ENCODE measurements around the gene ST6GAL1.
"Not testable (repeated sequence)": the region's sequence is repeated elsewhere in the genome, so short reads cannot be mapped to it uniquely, and the experiment has no call there.

The ST6GAL1 gene

GRCh38 chr3:186965141-186965879 is 35.0 kb downstream of the ST6GAL1 start:
- Histone ChIP-seq H3K27ac (ENCODE audit: insufficient read depth in 1 of 2, low read depth in 1 of 2, low read length in 2 of 2, poor library complexity in 1 of 2, severe bottlenecking in 2 of 2) (no peak overlapping the region), H3K27me3 (replicated peaks in 2 of 5; ENCODE audit: control insufficient read depth in 4 of 5, insufficient read depth in 5 of 5, low read length in 4 of 5) (no peaks in the 10 kb centered on the region), H3K36me3 (ENCODE audit: control insufficient read depth in 4 of 4, insufficient read depth in 4 of 4, low read length in 3 of 4) (peaks cover 3 to 24% (median 18%) of the 10 kb centered on the region in 4 experiments), H3K4me1 (ENCODE audit: control extremely low read depth in 1 of 4, control insufficient read depth in 4 of 4, insufficient read depth in 4 of 4, low read length in 3 of 4) (peaks cover 0 to 20% (median 14%) of the 10 kb centered on the region in 4 experiments), H3K9me3 (ENCODE audit: control extremely low read depth in 1 of 5, control insufficient read depth in 4 of 5, insufficient read depth in 2 of 5, low read depth in 1 of 5, low read length in 4 of 5) (no peaks in the 10 kb centered on the region), H3K4me3 (ENCODE audit: control insufficient read depth in 1 of 7, extremely low read depth in 1 of 7, insufficient read depth in 4 of 7, low read depth in 2 of 7, low read length in 6 of 7) (no peak overlapping the region)
- ChIA-PET CTCF (interaction anchor here (0.9 to 3.8 kb wide), 3 partner anchors 34 to 392 kb away, joined by 3 to 17 read pairs (median 4); partner anchors contain the start of gene ST6GAL1), POLR2A (no interaction called here)
- DNase-seq: no peak
- 85% methylated on average over 8 of the region's 10 CpGs for WGBS (ENCODE audit: insufficient coverage)

- POLR2A ChIA-PET: no interaction called here
- WGBS (ENCODE audit: insufficient coverage): 94% methylated on average over 6 of the region's 6 CpGs
Observed at GRCh38 chr3:186966406-186966805, 36.1 kb downstream of the ST6GAL1 start.

GRCh38 chr3:186967236-186967635 is 36.9 kb downstream of the ST6GAL1 start:
- POLR2A ChIA-PET; H3K27me3 ChIP-seq (replicated peaks in 2 of 5; ENCODE audit: control insufficient read depth in 4 of 5, insufficient read depth in 5 of 5, low read length in 4 of 5); H3K9me3 ChIP-seq (ENCODE audit: control extremely low read depth in 1 of 5, control insufficient read depth in 4 of 5, insufficient read depth in 2 of 5, low read depth in 1 of 5, low read length in 4 of 5); DNase-seq: not testable (repeated sequence)
- CTCF ChIA-PET: interaction anchor here (1.1 to 3.8 kb wide), 8 partner anchors 10 to 198 kb away, joined by 3 to 17 read pairs (median 6); partner anchors contain the start of gene ST6GAL1
- WGBS (ENCODE audit: insufficient coverage): 93% methylated on average over 6 of the region's 11 CpGs
- Histone ChIP-seq H3K4me1 (ENCODE audit: control extremely low read depth in 1 of 4, control insufficient read depth in 4 of 4, insufficient read depth in 4 of 4, low read length in 3 of 4) (peaks cover 0 to 18% (median 12%) of the 10 kb centered on the region in 4 experiments), H3K36me3 (ENCODE audit: control insufficient read depth in 4 of 4, insufficient read depth in 4 of 4, low read length in 3 of 4) (peaks cover 5 to 28% (median 20%) of the 10 kb centered on the region in 4 experiments), H3K4me3 (ENCODE audit: control insufficient read depth in 1 of 7, extremely low read depth in 1 of 7, insufficient read depth in 4 of 7, low read depth in 2 of 7, low read length in 6 of 7) (peak overlapping the region in 3 of 7 experiments; percentile 6 to 29 (median 28)), H3K27ac (ENCODE audit: insufficient read depth in 1 of 2, low read depth in 1 of 2, low read length in 2 of 2, poor library complexity in 1 of 2, severe bottlenecking in 2 of 2) (peak overlapping the region in 1 of 2 experiments; percentile 55)

More at GRCh38 chr3:186966406-186966805, 36.1 kb downstream of the ST6GAL1 start:
- Histone ChIP-seq H3K9me3 (ENCODE audit: control extremely low read depth in 1 of 5, control insufficient read depth in 4 of 5, insufficient read depth in 2 of 5, low read depth in 1 of 5, low read length in 4 of 5) (no peaks in the 10 kb centered on the region), H3K4me1 (ENCODE audit: control extremely low read depth in 1 of 4, control insufficient read depth in 4 of 4, insufficient read depth in 4 of 4, low read length in 3 of 4) (peaks cover 0 to 18% (median 12%) of the 10 kb centered on the region in 4 experiments), H3K36me3 (ENCODE audit: control insufficient read depth in 4 of 4, insufficient read depth in 4 of 4, low read length in 3 of 4) (peaks cover 3 to 25% (median 18%) of the 10 kb centered on the region in 4 experiments), H3K27me3 (replicated peaks in 2 of 5; ENCODE audit: control insufficient read depth in 4 of 5, insufficient read depth in 5 of 5, low read length in 4 of 5) (no peaks in the 10 kb centered on the region), H3K27ac (ENCODE audit: insufficient read depth in 1 of 2, low read depth in 1 of 2, low read length in 2 of 2, poor library complexity in 1 of 2, severe bottlenecking in 2 of 2) (no peak overlapping the region), H3K4me3 (ENCODE audit: control insufficient read depth in 1 of 7, extremely low read depth in 1 of 7, insufficient read depth in 4 of 7, low read depth in 2 of 7, low read length in 6 of 7) (no peak overlapping the region)
- CTCF ChIA-PET: interaction anchor here (0.9 to 3.8 kb wide), 7 partner anchors 15 to 393 kb away, joined by 3 to 17 read pairs (median 4); partner anchors contain the start of gene ST6GAL1
- DNase-seq: no peak

GRCh38 chr3:186967686-186968085 is 37.4 kb downstream of the ST6GAL1 start:
- POLR2A ChIA-PET: interaction anchor here (0.6 kb wide), 1 partner anchor 21 kb away, joined by 3 read pairs; no protein-coding TSS in a partner anchor

GRCh38 chr3:186969607-186970006 is 39.3 kb downstream of the ST6GAL1 start:
- DNase-seq: no peak
- Histone ChIP-seq H3K9me3 (ENCODE audit: control extremely low read depth in 1 of 5, control insufficient read depth in 4 of 5, insufficient read depth in 2 of 5, low read depth in 1 of 5, low read length in 4 of 5) (no peaks in the 10 kb centered on the region), H3K36me3 (ENCODE audit: control insufficient read depth in 4 of 4, insufficient read depth in 4 of 4, low read length in 3 of 4) (peaks cover 14 to 35% (median 28%) of the 10 kb centered on the region in 4 experiments), H3K4me3 (ENCODE audit: control insufficient read depth in 1 of 7, extremely low read depth in 1 of 7, insufficient read depth in 4 of 7, low read depth in 2 of 7, low read length in 6 of 7) (no peak overlapping the region), H3K27ac (ENCODE audit: insufficient read depth in 1 of 2, low read depth in 1 of 2, low read length in 2 of 2, poor library complexity in 1 of 2, severe bottlenecking in 2 of 2) (no peak overlapping the region), H3K4me1 (ENCODE audit: control extremely low read depth in 1 of 4, control insufficient read depth in 4 of 4, insufficient read depth in 4 of 4, low read length in 3 of 4) (peaks cover 0 to 18% (median 12%) of the 10 kb centered on the region in 4 experiments), H3K27me3 (replicated peaks in 2 of 5; ENCODE audit: control insufficient read depth in 4 of 5, insufficient read depth in 5 of 5, low read length in 4 of 5) (no peaks in the 10 kb centered on the region)
- CTCF ChIA-PET: interaction anchor here (0.7 to 1.7 kb wide), 2 partner anchors 23 to 121 kb away, joined by 4 read pairs; no protein-coding TSS in a partner anchor
- WGBS (ENCODE audit: insufficient coverage): 100% methylated on average over 4 of the region's 7 CpGs
- POLR2A ChIA-PET: no interaction called here

More at GRCh38 chr3:186967686-186968085, 37.4 kb downstream of the ST6GAL1 start:
- WGBS (ENCODE audit: insufficient coverage): 17% methylated on average over 3 of the region's 7 CpGs
- CTCF ChIA-PET: interaction anchor here (1.1 to 3.8 kb wide), 8 partner anchors 10 to 197 kb away, joined by 3 to 17 read pairs (median 6); partner anchors contain the start of gene ST6GAL1
- H3K36me3 ChIP-seq (ENCODE audit: control insufficient read depth in 4 of 4, insufficient read depth in 4 of 4, low read length in 3 of 4): peaks cover 9 to 30% (median 24%) of the 10 kb centered on the region in 4 experiments
- peak overlapping the region in 3 of 7 experiments; percentile 6 to 29 (median 28) for H3K4me3 ChIP-seq (ENCODE audit: control insufficient read depth in 1 of 7, extremely low read depth in 1 of 7, insufficient read depth in 4 of 7, low read depth in 2 of 7, low read length in 6 of 7)
- peak in 2 of 3 donors; percentile 84 to 89 for DNase-seq
- peak overlapping the region in 1 of 2 experiments; percentile 55 for H3K27ac ChIP-seq (ENCODE audit: insufficient read depth in 1 of 2, low read depth in 1 of 2, low read length in 2 of 2, poor library complexity in 1 of 2, severe bottlenecking in 2 of 2)
- H3K27me3 ChIP-seq (replicated peaks in 2 of 5; ENCODE audit: control insufficient read depth in 4 of 5, insufficient read depth in 5 of 5, low read length in 4 of 5): no peaks in the 10 kb centered on the region
- peaks cover 0 to 18% (median 12%) of the 10 kb centered on the region in 4 experiments for H3K4me1 ChIP-seq (ENCODE audit: control extremely low read depth in 1 of 4, control insufficient read depth in 4 of 4, insufficient read depth in 4 of 4, low read length in 3 of 4)
- H3K9me3 ChIP-seq (ENCODE audit: control extremely low read depth in 1 of 5, control insufficient read depth in 4 of 5, insufficient read depth in 2 of 5, low read depth in 1 of 5, low read length in 4 of 5): no peaks in the 10 kb centered on the region

GRCh38 chr3:186971106-186971505 is 40.8 kb downstream of the ST6GAL1 start:
- H3K4me3 ChIP-seq (ENCODE audit: control insufficient read depth in 1 of 7, extremely low read depth in 1 of 7, insufficient read depth in 4 of 7, low read depth in 2 of 7, low read length in 6 of 7); H3K27ac ChIP-seq (ENCODE audit: insufficient read depth in 1 of 2, low read depth in 1 of 2, low read length in 2 of 2, poor library complexity in 1 of 2, severe bottlenecking in 2 of 2); H3K27me3 ChIP-seq (replicated peaks in 2 of 5; ENCODE audit: control insufficient read depth in 4 of 5, insufficient read depth in 5 of 5, low read length in 4 of 5); DNase-seq; POLR2A ChIA-PET; H3K9me3 ChIP-seq (ENCODE audit: control extremely low read depth in 1 of 5, control insufficient read depth in 4 of 5, insufficient read depth in 2 of 5, low read depth in 1 of 5, low read length in 4 of 5): not testable (repeated sequence)
- Histone ChIP-seq H3K36me3 (ENCODE audit: control insufficient read depth in 4 of 4, insufficient read depth in 4 of 4, low read length in 3 of 4) (peaks cover 16 to 40% (median 33%) of the 10 kb centered on the region in 4 experiments), H3K4me1 (ENCODE audit: control extremely low read depth in 1 of 4, control insufficient read depth in 4 of 4, insufficient read depth in 4 of 4, low read length in 3 of 4) (peaks cover 0 to 18% (median 12%) of the 10 kb centered on the region in 4 experiments)
- CTCF ChIA-PET: interaction anchor here (0.9 to 1.5 kb wide), 4 partner anchors 10 to 124 kb away, joined by 3 to 5 read pairs (median 4); no protein-coding TSS in a partner anchor
- WGBS (ENCODE audit: insufficient coverage): 98% methylated on average over 8 of the region's 10 CpGs

All from common myeloid progenitor, CD34-positive (primary cell).